AG09309 (cell line): ENCODE results near the gene PCNX2.

Experiments
- DNase-seq: peaks from one replicate; pipeline ENCODE4 v3.0.0-alpha.2; 2010; ENCODE audit warnings: low read depth
- H3K4me3 ChIP-seq: 2 replicates; pipeline ENCODE4 v1.5.1; 2011; ENCODE audit warnings: mild to moderate bottlenecking, low read depth, low read length, moderate library complexity; ENCODE audit not compliant: control insufficient read depth
- TF ChIP-seq, protein P1 (sequence below): IDR thresholded peaks from 2 replicates; pipeline ENCODE4 v1.5.1; 2011; ENCODE audit warnings: mild to moderate bottlenecking, low read depth, low read length, inconsistent platforms; ENCODE audit not compliant: insufficient read depth, control insufficient read depth; ENCODE audit errors: missing control alignments

PCNX2 gene

GRCh38 chr1:233216009-233216408 is 79.5 kb downstream of the PCNX2 start:
- no peak for DNase-seq
- TF ChIP-seq, protein P1, sequence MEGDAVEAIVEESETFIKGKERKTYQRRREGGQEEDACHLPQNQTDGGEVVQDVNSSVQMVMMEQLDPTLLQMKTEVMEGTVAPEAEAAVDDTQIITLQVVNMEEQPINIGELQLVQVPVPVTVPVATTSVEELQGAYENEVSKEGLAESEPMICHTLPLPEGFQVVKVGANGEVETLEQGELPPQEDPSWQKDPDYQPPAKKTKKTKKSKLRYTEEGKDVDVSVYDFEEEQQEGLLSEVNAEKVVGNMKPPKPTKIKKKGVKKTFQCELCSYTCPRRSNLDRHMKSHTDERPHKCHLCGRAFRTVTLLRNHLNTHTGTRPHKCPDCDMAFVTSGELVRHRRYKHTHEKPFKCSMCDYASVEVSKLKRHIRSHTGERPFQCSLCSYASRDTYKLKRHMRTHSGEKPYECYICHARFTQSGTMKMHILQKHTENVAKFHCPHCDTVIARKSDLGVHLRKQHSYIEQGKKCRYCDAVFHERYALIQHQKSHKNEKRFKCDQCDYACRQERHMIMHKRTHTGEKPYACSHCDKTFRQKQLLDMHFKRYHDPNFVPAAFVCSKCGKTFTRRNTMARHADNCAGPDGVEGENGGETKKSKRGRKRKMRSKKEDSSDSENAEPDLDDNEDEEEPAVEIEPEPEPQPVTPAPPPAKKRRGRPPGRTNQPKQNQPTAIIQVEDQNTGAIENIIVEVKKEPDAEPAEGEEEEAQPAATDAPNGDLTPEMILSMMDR = no peak

DNA sequence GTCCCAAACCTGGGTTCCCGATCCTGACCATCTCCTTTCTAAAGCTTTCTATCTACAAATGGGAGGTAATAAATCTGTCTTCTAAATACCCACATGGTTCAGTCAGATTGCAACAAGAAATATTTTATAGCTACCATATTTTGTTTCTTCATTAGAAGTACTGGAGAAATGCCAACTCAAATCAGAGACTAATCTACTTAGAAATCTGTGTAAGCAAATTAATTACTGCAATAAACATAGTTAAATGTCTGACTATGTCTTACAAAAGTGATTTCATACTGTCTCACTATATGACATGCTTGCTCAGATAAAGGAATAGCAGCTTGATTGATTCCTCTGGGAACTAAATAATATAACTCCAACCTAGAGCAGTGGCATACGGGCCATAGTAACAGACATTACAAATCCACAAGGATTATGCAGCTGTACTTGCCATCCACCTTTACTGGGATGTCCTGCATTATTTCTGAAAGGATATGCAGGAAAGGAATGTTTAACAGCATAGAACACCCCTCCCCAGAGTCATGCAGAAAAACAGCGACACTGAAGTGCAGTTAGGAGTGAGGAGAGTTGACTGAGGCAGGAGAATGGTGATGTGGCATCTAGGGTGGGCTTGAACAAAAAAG is 80.3 kb downstream of the PCNX2 start:
- DNase-seq = no peak
- TF ChIP-seq, protein P1 = no peak
- no peak overlapping the region for H3K4me3 ChIP-seq

More at GRCh38 chr1:233216009-233216408, 79.5 kb downstream of the PCNX2 start:
- no peak overlapping the region for H3K4me3 ChIP-seq

GRCh38 chr1:233211595-233211994 is 83.9 kb downstream of the PCNX2 start:
- H3K4me3 ChIP-seq = no peak overlapping the region
- no peak for DNase-seq
- TF ChIP-seq, protein P1 = no peak

DNA sequence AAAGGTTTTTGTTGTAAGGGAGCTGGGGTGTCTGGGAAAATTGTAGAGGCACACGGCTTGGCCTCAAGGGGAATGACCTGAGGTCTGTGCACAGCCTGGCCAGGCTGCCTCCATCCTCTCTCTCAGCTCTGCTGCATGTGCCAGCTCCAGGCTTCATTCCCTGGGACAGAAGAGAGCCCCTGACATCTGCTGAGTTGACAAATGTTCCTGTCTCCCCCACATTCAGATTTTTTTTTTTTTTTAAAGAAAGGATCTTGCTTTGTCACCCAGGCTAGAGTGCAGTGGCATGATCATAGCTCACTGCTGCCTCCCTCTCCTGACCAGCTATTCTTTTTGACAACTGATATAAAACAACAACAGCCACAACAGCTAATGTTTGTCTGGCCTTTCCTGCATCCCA is 84.4 kb downstream of the PCNX2 start:
- no peak for DNase-seq
- TF ChIP-seq, protein P1 = no peak
- H3K4me3 ChIP-seq = no peak overlapping the region

- no peak overlapping the region for H3K4me3 ChIP-seq
- TF ChIP-seq, protein P1 = no peak
- DNase-seq = no peak
Measured at GRCh38 chr1:233209481-233209880, 86.0 kb downstream of the PCNX2 start.

- TF ChIP-seq, protein P1 = no peak
- no peak for DNase-seq
- H3K4me3 ChIP-seq = no peak overlapping the region
Measured at GRCh38 chr1:233208687-233209086, 86.8 kb downstream of the PCNX2 start.

- no peak overlapping the region for H3K4me3 ChIP-seq
- TF ChIP-seq, protein P1 = no peak
- DNase-seq = no peak
Measured at GRCh38 chr1:233197940-233198339, 97.6 kb downstream of the PCNX2 start.
